Measurements from ENCODE around the gene GPX3. TPM values are rescaled to one million over a fixed set of nuclear protein-coding genes. Genes with fewer than 3 reads are reported as not detected.

Gene GPX3
- total and polyA plus RNA-seq, 9 of the 15 experiments (the other 6 are each of a cell fraction or from before 2014, with no cell fraction given), result 0.25 to 0.86 TPM; not detected in 7

GRCh38 chr5:151056379-151057325, 36.3 kb downstream of the GPX3 start:
- POLR2A ChIA-PET, result interaction anchor here (0.5 to 1.4 kb wide), 4 partner anchors 10 to 298 kb away, joined by 3 to 4 read pairs (median 4); no protein-coding TSS in a partner anchor
- no peak for FAIRE-seq
- ATAC-seq, result no peak
- Histone ChIP-seq H3K4me1 (replicated peaks in 1 of 2; ENCODE audit: control insufficient read depth in 2 of 2, insufficient read depth in 2 of 2, low read length in 2 of 2) (peaks cover 0 to 4% of the 10 kb centered on the region in 2 experiments; a peak in 1 of 5 replicates), H3K36me3 (ENCODE audit: control insufficient read depth, insufficient read depth, low read length) (peaks cover 46% of the 10 kb centered on the region; the same call in 2 of the 3 replicates), H3K9me1 (ENCODE audit: control insufficient read depth, insufficient read depth, low read length) (peaks cover 4% of the 10 kb centered on the region), H3K9ac (ENCODE audit: insufficient read depth in 1 of 2, low read depth in 2 of 2, low read length in 2 of 2) (no peak overlapping the region), H4K20me1 (replicated peaks; ENCODE audit: control insufficient read depth, insufficient read depth, low read length) (no peaks in the 10 kb centered on the region), H3K27me3 (ENCODE audit: control insufficient read depth in 2 of 2, insufficient read depth in 2 of 2, low read length in 2 of 2) (no peaks in the 10 kb centered on the region), H3K4me3 (no peak overlapping the region), H3K79me2 (ENCODE audit: control insufficient read depth, insufficient read depth, low read length) (no peaks in the 10 kb centered on the region), H2AFZ (ENCODE audit: low read depth, low read length) (no peak overlapping the region), H3K4me2 (ENCODE audit: insufficient read depth, low read length) (no peak overlapping the region), H3K9me3 (replicated peaks; ENCODE audit: control insufficient read depth, insufficient read depth, low read depth, low read length) (no peaks in the 10 kb centered on the region), H3K27ac (ENCODE audit: extremely low read depth, low read depth, low read length) (no peak overlapping the region)
- BruUV-seq (replicated peaks), result no TSS peak
- 89% methylated on average over 11 of the region's 25 CpGs for WGBS (ENCODE audit: insufficient coverage, low coverage, missing lambda C conversion rate)
- CTCF ChIA-PET (ENCODE audit: low intra/inter-chr PET ratio), result no interaction called here
- TF ChIP-seq PATZ1 (CRISPR knock-in tag; IDR thresholded peaks at IDR 0.05; ENCODE audit: borderline replicate concordance) (no peak), XRCC3 (IDR thresholded peaks at IDR 0.05) (no peak), ZFP91 (CRISPR knock-in tag; IDR thresholded peaks at IDR 0.05) (no peak)
- intact Hi-C loops (cut with micrococcal nuclease) (no loop called here), in situ Hi-C loops (cut with MboI) (no loop called here)
- DNase-seq (ENCODE audit: extremely low read depth in 1 of 4, low spot score in 3 of 4), result no peak

All from K562 (cell line).